Right ventricle myocardium superior (tissue), 1 donor: ENCODE measurements around the gene RAB27A. TPM values are rescaled to one million over a fixed set of nuclear protein-coding genes. Genes with fewer than 3 reads are reported as not detected.
A peak's percentile ranks its signal among the peaks of the same experiment; 100 is the strongest.
"Not testable (repeated sequence)": the region's sequence is repeated elsewhere in the genome, so short reads cannot be mapped to it uniquely, and the experiment has no call there.

Experiments used
- ATAC-seq: fragments of 200-7000 bp; cut with Tn5 transposase; one replicate; pipeline ENCODE4 v1.9.1; 2020; ENCODE audit warnings: mild to moderate bottlenecking; ENCODE audit not compliant: poor library complexity
- DNase-seq: peaks from one replicate; pipeline ENCODE4 v3.0.0-alpha.2; 2020
- intact Hi-C: fragments of 100-400 bp; cut with DNase I; formaldehyde crosslinking; loops from one replicate; pipeline ENCODE4 v1.11.2; 2022
- total RNA-seq: library from RNA; stranded (reverse); fragmentation: NEBNext Ultra II Directional; extraction: Animal tissue kit (Norgen Biotek cat#: 25700); gene quantifications from one replicate; pipeline ENCODE4 v1.2.1, GENCODE V29; 2021
- donor health status: DM: no; HTN: yes; CAD: no; lungs with severe emphysema.

Gene RAB27A
- total RNA-seq, 1 donor from 2014 or later = 4.8 TPM

GRCh38 chr15:55283379-55284147 lies 6.0 kb downstream of the RAB27A start:
- intact Hi-C loops = no loop called here
- DNase-seq = no peak
- no peak for ATAC-seq

- no peak for ATAC-seq
These were observed 7.3 kb downstream of the RAB27A start for GRCh38 chr15:55282284-55282833.

DNA sequence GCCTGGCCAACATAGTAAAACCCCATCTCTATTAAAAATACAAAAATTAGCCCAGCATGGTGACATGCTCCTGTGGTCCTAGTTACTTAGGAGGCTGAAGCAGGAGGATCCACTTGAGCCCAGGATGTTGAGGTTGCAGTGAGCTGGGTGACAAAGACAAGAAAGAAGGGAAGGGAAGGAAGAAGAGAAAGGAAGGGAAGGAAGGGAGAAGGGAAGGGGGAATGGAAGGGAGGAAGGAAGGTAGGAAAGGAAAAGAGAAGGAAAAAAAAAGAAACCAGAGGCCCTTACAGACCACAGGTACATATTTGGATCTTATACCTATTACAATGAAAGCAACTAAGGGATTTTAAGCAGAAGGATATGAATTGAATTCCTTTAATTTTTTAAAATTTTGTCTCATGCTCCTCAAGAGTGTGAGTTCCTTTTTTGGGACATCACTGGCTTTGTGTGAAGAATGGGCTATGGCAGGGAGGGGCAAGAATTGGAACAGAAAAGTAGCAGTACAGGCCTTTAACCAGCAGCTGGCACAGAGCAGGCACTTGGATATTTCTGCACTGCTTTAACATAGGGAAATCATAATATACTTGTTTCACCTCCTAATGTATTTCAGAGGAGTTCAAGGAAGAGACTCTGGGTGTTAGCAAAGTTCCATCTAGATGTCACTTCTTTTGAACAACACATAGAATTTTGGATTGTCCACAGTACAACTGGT lies 7.9 kb downstream of the RAB27A start:
- no peak for ATAC-seq
- intact Hi-C loops = no loop called here
- DNase-seq = no peak

More at GRCh38 chr15:55282284-55282833, 7.3 kb downstream of the RAB27A start:
- DNase-seq = no peak
- intact Hi-C loops = no loop called here

DNA sequence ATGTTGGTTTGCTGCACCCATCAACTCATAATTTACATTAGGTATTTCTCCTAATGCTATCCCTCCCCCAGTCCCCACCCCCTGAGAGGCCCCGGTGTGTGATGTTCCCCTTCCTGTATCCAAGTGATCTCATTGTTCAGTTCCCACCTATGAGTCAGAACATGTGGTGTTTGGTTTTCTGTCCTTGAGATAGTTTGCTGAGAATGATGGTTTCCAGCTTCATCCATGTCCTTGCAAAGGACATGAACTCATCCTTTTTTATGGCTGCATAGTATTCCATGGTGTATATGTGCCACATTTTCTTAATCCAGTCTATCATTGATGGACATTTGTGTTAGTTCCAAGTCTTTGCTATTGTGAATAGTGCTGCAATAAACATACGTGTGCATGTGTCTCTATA lies 9.0 kb downstream of the RAB27A start:
- intact Hi-C loops = not testable (repeated sequence)

DNA sequence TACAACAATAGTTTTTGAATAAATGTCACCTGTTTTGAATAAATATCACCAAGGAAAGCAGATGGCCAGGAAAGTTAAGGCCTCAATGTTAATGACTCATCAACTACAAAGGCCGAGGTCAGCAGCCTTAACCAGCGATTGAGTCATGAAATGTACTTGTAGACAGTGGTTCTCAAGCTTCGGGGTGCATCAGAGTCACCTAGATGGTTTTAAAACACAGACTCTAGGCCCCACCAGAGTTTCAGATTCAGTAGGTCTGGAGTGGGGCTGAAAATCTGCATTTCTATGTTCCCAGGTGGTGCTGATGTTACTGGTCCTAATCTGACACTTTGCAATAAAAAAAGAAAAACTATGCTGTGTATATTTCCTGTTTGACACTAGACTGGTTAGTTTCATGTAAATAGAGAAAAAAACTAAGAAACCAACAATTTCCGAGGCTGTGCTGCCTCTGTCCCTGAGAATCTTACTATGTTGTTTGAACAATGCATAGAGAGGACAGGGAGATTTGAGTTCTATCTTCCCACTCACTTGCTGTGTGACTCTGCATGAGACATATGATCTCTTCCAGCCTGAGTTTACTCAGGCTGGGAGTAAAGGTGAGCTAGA lies 9.8 kb downstream of the RAB27A start:
- intact Hi-C loops = no loop called here
- no peak for ATAC-seq
- DNase-seq = no peak

More for the DNA sequence above, 9.0 kb downstream of the RAB27A start:
- not testable (repeated sequence) for DNase-seq, ATAC-seq

DNA sequence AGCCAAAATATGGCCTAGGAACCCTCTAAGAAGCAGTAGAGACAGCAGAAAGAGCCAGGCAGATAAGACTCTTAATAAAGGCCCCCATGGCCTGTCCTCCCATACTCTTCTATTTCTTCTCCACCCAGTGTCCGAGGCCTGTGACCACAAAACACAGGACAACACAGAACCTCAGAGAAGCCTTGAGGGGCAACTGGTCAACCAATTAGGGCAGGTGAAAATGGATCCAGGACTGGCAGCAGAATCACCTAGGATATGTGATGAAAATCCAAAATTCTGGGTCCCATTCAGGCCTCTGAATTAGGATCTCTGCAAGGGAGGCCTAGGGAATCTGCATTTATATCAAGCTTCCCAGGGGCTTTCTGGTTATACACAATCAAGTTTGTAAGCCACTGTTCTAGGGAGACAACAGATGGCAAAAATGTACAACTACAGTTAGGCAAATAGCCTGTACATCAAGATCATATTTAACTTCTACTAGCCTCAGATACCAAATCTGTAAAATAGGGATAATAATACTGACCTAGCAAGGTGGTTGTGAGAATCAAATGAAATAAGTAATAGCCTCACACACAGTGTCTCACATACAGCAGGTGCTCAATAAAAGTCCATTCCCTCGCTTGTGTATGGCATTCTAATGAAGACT lies 10.4 kb downstream of the RAB27A start:
- no peak for DNase-seq
- intact Hi-C loops = no loop called here
- ATAC-seq = no peak

DNA sequence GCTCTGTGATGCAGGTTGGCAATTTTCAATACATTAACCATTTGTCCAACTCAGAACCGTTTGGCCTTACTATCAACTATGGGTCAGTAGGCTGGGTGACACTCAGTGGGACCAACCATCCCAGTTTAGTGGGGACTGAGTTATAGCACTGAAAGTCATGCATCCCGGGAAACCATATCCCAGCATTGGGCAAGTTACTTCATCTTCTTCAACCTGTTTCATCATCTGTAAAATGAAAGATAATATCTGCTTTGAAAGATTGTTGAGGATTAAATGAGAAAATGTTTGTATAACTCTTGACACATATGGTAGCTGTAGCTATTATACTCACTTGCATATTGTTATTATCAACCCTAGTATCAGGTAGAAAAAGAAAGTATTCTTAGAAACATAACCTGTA lies 11.9 kb downstream of the RAB27A start:
- intact Hi-C loops = no loop called here
- DNase-seq (no peak), ATAC-seq (no peak)

DNA sequence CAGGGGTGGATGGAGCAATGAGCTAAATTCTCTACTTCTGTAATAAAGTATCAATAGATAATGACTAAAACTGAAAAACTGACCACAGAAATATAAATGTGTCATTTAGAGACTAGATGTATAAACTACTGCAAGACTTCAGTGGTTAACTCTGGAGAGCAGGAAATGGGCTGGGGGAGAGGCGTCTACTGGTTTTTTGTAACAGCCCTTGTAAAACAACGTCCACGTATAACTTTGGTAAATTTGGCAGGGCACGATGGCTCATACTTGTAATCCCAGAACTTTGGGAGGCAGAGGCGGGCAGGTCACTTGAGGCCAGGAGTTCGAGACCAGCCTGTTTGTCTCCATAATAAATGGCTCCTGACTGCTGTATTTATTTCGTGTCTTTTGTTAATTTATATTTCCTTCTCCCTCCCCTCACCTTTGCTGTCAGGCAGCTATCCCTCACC lies 12.5 kb downstream of the RAB27A start:
- no peak for DNase-seq
- intact Hi-C loops = no loop called here
- ATAC-seq = no peak

DNA sequence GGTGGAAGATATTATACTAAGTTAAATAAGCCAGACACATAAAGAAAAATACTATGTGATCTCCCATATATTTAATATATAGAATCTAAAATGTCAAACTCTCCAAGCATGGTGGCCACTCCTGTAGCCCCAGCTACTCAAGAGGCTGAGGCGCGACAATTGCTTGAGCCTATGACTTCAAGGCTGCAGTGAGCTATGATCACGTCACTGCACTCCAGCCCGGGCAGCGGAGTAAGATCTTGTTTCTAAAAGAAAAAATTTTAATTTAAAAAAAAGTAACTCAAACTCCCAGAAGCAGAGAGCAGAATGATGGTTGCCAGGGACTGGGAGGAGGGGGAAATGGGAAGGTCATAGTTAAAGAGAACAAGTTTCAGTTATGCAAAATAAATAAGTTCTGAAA lies 13.3 kb downstream of the RAB27A start:
- intact Hi-C loops = no loop called here
- no peak for DNase-seq
- no peak for ATAC-seq

DNA sequence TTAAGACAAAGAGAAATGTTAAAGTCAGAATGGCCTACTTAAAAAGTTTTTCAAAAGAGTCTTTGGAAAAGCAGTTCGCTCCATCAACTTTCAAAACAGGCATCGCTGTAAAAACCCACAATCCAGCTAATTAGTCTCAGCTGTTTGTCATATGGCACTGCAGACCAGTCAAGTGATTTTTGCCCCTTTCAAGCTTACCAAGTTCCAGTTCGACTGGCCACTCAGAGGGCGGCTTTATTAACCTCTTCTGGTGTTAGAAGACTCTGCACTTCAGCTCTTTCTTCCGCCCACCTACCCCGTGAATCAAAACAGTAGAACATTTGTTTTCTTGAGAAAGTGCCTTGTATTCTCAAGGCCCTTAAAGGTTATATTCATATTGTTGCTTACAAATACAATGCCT lies 19.3 kb downstream of the RAB27A start:
- ATAC-seq = no peak
- no peak for DNase-seq
- intact Hi-C loops = no loop called here

DNA sequence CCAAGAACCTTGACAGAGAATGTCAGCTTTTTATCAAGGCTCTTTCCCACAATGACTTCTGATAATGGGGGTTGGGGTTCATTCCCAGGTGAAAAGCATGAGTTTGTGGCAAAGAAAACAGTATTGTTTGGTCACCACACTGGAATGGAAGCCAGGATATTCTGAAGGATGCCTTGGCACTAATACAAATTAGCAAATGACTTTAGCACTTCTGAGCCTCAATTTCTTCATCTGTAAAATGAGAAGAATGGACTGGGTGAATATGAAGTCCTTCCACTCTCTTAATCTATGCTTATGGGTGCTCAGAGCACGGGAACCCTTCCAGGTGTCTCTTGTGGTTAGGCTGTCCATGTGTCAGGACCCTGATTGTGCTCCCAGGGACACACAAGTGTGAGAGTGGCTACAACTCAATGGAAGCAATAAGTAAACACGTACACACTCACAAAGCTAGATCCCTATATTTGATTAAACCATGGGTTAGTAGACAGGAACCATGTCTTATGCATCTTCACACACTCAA lies 21.4 kb downstream of the RAB27A start:
- DNase-seq (no peak), ATAC-seq (no peak)
- intact Hi-C loops = no loop called here

DNA sequence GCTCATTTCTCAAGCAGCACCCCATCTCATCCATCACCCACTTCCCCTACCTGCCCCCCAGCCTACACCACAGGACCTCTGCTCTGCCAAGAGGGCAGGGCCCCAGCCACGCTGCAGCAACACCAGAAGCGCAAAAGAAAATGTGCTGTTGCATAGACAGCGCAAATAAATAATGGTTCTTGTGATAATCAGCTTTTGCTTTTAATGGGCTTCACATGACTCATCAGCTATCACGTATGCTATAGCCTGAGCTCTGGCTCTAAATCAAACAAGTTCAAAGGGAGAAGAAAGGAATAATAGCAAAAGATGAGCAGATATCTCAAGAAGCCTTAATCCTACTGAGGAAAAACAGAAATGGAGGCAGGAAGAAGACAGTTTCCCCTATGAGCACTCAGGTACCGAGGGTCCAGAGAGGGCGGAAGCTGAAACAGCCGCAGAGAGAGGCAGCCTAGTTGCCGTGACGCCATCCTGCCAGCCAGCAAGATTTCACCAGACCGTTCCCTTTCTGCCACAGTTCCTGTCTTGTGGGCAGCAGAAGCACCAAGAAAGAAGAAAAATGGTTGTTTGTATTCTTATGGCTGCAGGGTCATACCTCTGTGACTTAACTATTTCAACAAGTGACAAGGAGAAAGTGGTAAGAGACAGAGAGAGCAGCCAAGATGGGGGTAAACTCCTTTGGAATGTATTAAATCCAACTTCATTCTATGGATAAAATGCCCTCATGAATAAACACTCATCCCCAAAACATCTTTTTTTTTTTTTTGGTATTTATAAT lies 22.0 kb downstream of the RAB27A start:
- intact Hi-C loops = no loop called here
- DNase-seq (peak; percentile 66), ATAC-seq (peak; percentile 43)

DNA sequence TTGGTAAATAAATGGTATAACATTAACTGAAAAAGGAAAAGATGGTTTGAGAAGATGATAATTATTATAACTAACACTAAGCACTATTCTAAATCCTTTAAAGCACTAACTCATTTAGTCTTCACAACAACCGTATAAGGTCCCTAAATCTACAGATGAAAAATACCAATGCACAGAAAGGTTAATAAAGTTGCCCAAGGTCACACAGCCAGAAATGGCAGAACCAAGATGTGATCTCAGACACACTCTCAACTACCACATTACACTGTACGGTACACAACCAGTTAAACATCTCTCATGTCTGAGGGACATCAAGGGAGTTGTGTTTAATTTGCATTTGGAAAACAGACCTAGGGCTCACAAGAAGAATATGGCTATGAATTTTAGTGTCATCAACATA lies 23.1 kb downstream of the RAB27A start:
- DNase-seq (no peak), ATAC-seq (no peak)
- intact Hi-C loops = no loop called here

DNA sequence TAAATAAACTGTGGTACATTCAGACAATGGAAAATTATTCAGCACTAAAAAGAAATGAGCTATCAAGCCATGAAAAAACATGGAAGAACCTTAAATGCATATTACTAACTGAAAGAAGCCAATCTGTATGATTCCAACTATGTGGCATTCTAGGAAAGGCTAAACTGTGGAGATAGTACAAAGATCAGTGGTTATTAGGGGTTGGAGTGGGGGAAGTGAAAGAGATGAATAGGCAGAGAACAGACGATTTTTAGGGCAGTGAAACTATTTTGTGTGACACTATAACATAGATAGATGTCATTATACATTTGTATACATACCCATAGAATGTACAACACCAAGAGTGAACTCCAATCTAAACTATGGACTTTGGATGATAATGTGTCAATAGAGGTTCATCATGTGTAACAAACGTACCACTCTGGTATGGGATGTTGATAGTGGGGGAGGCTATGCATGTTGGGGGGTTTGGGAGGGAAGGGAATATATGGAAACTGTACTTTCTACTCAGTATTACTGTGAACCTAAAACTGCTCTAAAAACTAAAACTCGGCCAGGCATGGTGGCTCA lies 29.0 kb downstream of the RAB27A start:
- ATAC-seq (no peak), DNase-seq (no peak)
- intact Hi-C loops = no loop called here

GRCh38 chr15:55257938-55258337 lies 31.7 kb downstream of the RAB27A start:
- no peak for ATAC-seq
- DNase-seq = no peak
- intact Hi-C loops = no loop called here

DNA sequence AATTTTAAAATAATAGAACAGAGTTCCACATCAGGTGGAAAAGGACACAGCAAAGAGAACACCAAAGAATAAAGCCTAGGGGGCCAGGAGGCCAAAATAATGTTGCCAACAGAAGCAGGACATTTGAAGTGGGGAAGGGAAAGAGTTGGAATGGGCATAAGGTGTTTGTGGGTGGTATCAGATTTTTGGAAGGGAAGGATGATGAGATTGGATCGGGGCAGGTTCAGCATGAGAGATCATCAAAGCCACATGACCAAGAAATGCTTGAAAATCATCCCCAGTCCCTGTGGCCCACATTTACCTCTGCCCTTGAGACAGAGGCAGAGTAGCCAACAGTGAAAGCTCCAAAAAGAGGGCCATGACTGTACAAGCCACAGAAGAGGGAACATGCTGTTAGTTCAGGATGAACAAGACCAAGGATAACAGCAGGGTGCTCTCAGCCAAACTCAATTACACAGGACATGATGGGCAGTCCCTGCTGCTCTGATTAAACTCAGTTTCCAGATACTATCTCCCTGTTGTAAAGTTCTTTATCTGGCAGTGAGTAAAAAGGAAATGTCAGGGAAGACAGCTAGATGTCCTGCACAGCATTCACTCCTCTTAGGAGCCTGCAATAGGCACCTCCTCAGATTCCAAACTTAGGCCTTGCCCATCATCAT lies 32.5 kb downstream of the RAB27A start:
- no peak for ATAC-seq
- intact Hi-C loops = no loop called here
- no peak for DNase-seq

DNA sequence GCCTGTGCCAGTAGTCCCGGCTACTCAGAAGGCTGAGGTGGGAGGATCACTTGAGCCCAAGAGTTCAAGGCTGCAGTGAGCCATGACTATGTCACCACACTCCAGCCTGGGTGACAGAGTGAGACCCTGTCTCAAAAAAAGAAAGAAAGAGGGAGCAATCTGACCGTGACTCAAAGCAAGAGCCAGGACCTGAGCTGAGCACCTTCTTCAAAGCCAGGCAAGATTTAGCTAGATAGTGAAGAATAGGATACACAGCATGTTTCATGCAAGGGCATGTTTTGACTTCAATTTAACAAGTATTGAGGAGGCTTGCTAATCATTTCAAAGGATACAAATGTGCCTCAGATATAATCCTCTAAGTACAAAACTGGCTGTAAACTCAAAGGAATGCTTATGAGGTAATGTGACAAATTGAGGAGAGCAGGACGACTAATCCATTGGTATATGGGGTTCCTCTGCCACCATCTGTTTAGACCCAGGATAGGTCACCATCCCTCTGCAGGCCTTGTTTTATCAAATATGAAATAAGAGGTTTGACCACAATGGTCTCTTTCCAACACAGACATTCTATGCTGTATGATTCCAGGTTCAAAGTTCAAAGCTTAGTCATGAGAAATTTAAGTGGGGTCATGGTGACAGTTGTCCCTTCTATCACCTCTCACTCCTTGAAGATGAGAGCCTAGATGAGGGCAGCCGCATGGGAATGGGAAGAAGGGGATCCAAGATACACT lies 33.2 kb downstream of the RAB27A start:
- intact Hi-C loops = no loop called here

More for the DNA sequence above, 33.2 kb downstream of the RAB27A start:
- ATAC-seq (no peak), DNase-seq (no peak)
